Left cardiac atrium (tissue), 4 donors: ENCODE results near the gene PACRG. TPM values are rescaled to one million over a fixed set of nuclear protein-coding genes. Genes with fewer than 3 reads are reported as not detected.
A peak's percentile ranks its signal among the peaks of the same experiment; 100 is the strongest.

ENCODE experiments used
- ATAC-seq, 2 donors: fragments of 200-7000 bp; cut with Tn5 transposase; one replicate each; pipeline ENCODE4 v1.9.1; 2020; ENCODE audit warnings: mild to moderate bottlenecking in 2 of 2, moderate library complexity in 2 of 2
- DNase-seq: peaks from one replicate; pipeline ENCODE4 v3.0.0-alpha.2; 2020
- intact Hi-C, 2 donors: fragments of 100-400 bp; cut with DNase I; formaldehyde crosslinking; loops; one replicate each; pipeline versions ENCODE4 v1.14.1 to v1.15.1; 2022 to 2023
- total RNA-seq, 2 donors: library from RNA; stranded (reverse); fragmentation: NEBNext Ultra II Directional; extraction: Animal tissue kit (Norgen Biotek cat#: 25700); gene quantifications; one replicate each; pipeline ENCODE4 v1.2.1, GENCODE V29; 2021
- donor health status: DM: no; HTN: yes; CAD: no.
- donor health status: DM: no; HTN: yes; CAD: no; lungs with severe emphysema.
- donor health status: DM: yes; HTN: yes; CAD: no.
- donor health status: Dilated cardiomyopathy.

The PACRG gene
- total RNA-seq, 2 donors from 2014 or later, result 3.2 to 4.5 TPM

- intact Hi-C loops, result no loop called here
- DNase-seq (no peak), ATAC-seq (no peak)
Measured at GRCh38 chr6:163137398-163137881, 409.7 kb downstream of the PACRG start.

GRCh38 chr6:163146036-163146435 lies 418.3 kb downstream of the PACRG start:
- DNase-seq, result no peak
- intact Hi-C loops, result no loop called here
- no peak for ATAC-seq

GRCh38 chr6:163147994-163148393 lies 420.2 kb downstream of the PACRG start:
- DNase-seq (no peak), ATAC-seq (no peak)
- intact Hi-C loops, result no loop called here

DNA sequence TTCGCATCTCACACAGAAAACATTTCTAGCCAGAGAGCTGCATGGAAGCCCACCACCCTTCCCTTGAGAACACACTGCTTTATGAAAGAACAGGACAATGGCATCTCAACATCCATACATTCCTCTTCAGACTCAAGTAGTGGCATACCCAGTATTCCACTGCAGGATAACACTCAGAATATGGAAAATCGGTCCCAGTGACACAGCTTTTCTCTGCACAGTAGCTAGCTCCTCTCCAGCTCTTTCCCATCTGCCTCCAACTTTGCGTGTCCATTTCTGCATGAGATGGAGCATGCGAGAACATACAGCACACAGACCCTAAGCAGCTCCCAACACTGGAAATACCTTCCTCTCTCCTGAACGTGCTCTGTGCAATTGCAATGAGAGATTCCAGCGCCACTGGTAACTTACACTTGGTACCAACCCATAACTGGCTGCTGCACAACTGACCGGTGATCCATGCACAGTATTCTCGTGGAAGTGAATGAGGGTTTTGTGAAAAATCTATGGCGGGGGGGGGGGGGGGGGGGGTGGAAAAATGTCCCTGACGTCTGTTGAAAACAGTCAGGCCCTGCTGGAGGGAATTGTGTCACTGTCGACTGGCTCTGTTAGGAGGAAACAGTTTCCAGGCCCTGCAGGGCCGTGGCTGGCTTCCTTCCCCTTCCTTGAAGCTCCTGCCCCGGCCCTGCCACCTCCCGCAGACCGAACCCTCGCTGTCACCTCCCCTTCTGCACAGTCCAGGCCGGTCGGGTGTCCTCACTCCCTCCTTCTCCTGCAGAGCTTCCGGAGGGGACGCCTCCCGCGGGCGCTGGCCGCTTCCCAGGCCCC lies 420.9 kb downstream of the PACRG start:
- DNase-seq (no peak), ATAC-seq (peak; percentile 27 to 49)
- intact Hi-C loops, result no loop called here

- ATAC-seq, result peak in 1 of 2 donors; percentile 17
- intact Hi-C loops, result no loop called here
- no peak for DNase-seq
Measured at GRCh38 chr6:163149279-163149848, 421.6 kb downstream of the PACRG start.

- intact Hi-C loops, result no loop called here
Measured at GRCh38 chr6:163151212-163151611, 423.4 kb downstream of the PACRG start.

GRCh38 chr6:163152701-163153100 lies 424.9 kb downstream of the PACRG start:
- ATAC-seq (no peak), DNase-seq (no peak)
- intact Hi-C loops, result no loop called here

More at GRCh38 chr6:163151212-163151611, 423.4 kb downstream of the PACRG start:
- no peak for ATAC-seq
- DNase-seq, result no peak

- no peak for DNase-seq
- ATAC-seq, result no peak
- intact Hi-C loops, result no loop called here
Measured at GRCh38 chr6:163159110-163159509, 431.3 kb downstream of the PACRG start.

- intact Hi-C loops, result no loop called here
- DNase-seq, result no peak
- no peak for ATAC-seq
Measured at GRCh38 chr6:163159689-163160088, 431.9 kb downstream of the PACRG start.

GRCh38 chr6:163162007-163162873 lies 434.5 kb downstream of the PACRG start:
- DNase-seq, result no peak
- intact Hi-C loops, result no loop called here
- ATAC-seq, result no peak

DNA sequence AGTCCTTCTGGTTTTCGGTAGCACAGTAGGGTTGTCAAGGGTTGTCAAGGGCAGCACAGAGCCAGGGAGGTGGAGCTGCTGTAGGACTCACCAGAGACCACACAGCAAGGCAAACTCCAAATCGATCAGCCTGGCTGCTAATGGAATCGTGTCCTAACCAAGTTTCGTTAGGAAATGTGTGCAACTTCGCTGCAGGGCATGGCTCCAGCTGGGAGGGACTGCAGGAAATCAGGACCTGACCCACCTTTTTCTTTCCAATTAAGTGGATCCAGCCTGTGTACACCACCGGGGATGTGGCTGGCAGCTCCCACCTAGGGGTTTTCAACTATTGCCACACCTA lies 435.1 kb downstream of the PACRG start:
- no peak for DNase-seq
- intact Hi-C loops, result no loop called here
- no peak for ATAC-seq

GRCh38 chr6:163164175-163164900 lies 436.6 kb downstream of the PACRG start:
- intact Hi-C loops, result no loop called here
- ATAC-seq, result no peak
- DNase-seq, result no peak

GRCh38 chr6:163165155-163165910 lies 437.6 kb downstream of the PACRG start:
- ATAC-seq, result no peak
- intact Hi-C loops, result no loop called here
- no peak for DNase-seq

DNA sequence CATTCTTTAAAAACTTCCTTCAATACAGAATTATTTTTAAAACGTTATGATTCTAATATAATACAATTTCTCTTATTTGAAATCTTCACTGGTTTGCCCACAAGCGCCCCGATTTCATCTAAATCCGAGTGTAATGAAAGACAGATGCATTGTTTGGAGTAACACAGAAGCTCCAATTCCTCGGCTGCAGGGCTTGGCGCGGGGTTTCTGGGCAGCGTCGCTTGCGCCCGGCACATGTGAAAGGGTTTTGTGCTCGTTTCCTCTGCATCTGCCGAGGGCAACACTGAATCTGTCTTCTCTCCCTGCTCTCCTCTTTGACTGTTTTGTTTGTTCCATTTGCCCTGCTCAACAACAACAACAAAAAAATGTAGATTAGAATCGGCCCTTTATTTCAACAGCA lies 438.1 kb downstream of the PACRG start:
- ATAC-seq (no peak), DNase-seq (no peak)
- intact Hi-C loops, result no loop called here

- DNase-seq, result no peak
- intact Hi-C loops, result no loop called here
- no peak for ATAC-seq
Measured at GRCh38 chr6:163166507-163166906, 438.7 kb downstream of the PACRG start.

GRCh38 chr6:163169521-163169920 lies 441.7 kb downstream of the PACRG start:
- intact Hi-C loops, result no loop called here
- no peak for DNase-seq
- no peak for ATAC-seq

GRCh38 chr6:163170294-163170883 lies 442.6 kb downstream of the PACRG start:
- DNase-seq, result no peak
- intact Hi-C loops, result loop anchor here in 1 of 2 donors (10.0 kb wide), 1 partner anchor 316 kb away; no protein-coding TSS in a partner anchor
- no peak for ATAC-seq

DNA sequence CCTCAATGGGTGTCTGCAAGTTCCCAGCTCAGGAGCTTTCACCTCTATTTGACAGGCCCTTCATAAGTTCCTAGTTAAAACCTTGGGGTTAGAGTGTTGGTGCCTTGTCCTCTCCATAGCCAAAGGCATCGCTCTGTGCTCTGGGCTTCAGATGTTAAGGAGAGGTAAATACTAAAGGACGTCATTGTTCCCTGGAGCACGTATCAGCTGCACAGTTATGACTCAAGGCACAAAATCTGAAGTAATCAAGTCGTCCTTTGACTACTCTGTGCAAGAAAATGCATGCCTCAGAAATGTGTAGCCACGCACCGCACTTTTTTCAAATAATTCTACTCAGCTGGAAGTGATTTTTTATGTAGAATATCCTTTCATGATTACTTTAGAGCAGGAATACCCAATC lies 446.0 kb downstream of the PACRG start:
- DNase-seq (no peak), ATAC-seq (no peak)
- intact Hi-C loops, result loop anchor here in 1 of 2 donors (10.0 kb wide), 1 partner anchor 319 kb away; no protein-coding TSS in a partner anchor
